GM12878 (cell line): ENCODE measurements around the gene OR13A1. TPM values are rescaled to one million over a fixed set of nuclear protein-coding genes. Genes with fewer than 3 reads are reported as not detected.
"Not testable (repeated sequence)": the region's sequence is repeated elsewhere in the genome, so short reads cannot be mapped to it uniquely, and the experiment has no call there.

Experiments
- ATAC-seq: fragments of 200-7000 bp; cut with Tn5 transposase; 3 replicates; pipeline ENCODE4 v1.9.1; 2020; ENCODE audit warnings: mild to moderate bottlenecking, moderate library complexity
- BruUV-seq: library from RNA; stranded (reverse); fragments of 400-500 nt; replicated peaks from 2 replicates; lab custom pipeline; 2021; lab: Mats Ljungman, UMichigan
- CTCF ChIA-PET: fragments of 300-600 bp; sonication (Branson Sonifier 250); formaldehyde crosslinking; extraction: SDS; loops from one replicate; lab custom pipeline; 2021; ENCODE audit warnings: inconsistent platforms; lab: Yijun Ruan, JAX
- POLR2A ChIA-PET: fragments of 350-600 bp; formaldehyde crosslinking; extraction: SDS; loops from one replicate; lab custom pipeline; 2021; ENCODE audit warnings: inconsistent platforms; lab: Charles Lee
- RAD21 ChIA-PET: fragments of 300-600 bp; sonication (Branson Sonifier 250); formaldehyde crosslinking; loops from one replicate; lab custom pipeline; 2023; ENCODE audit warnings: antibody characterized with exemption; ENCODE audit not compliant: unreplicated experiment; lab: Charles Lee
- SMC1A ChIA-PET: fragments of 300-600 bp; sonication (Branson Sonifier 250); formaldehyde crosslinking; loops from one replicate; lab custom pipeline; 2023; ENCODE audit not compliant: unreplicated experiment, uncharacterized antibody; lab: Charles Lee
- DNase-seq: peaks from one replicate; pipeline ENCODE4 v3.0.0-alpha.2; 2011; ENCODE audit warnings: low read depth, low spot score
- FAIRE-seq: peaks from 3 replicates; lab custom pipeline; 2011; peaks lifted over from hg19 to GRCh38; lab: Jason Lieb, UNC
- H2AFZ ChIP-seq: 2 replicates; pipeline ENCODE4 v1.6.0; 2011; ENCODE audit warnings: low read depth, low read length, control low read depth; ENCODE audit not compliant: control insufficient read depth
- H3K27ac ChIP-seq: 2 replicates; pipeline ENCODE4 v1.5.1; 2011; ENCODE audit warnings: control low read depth; ENCODE audit not compliant: control insufficient read depth, insufficient read depth
- H3K27me3 ChIP-seq, 2 experiments: replicated peaks in 1 of 2; 2 replicates each; pipeline versions ENCODE4 v1.6.0 to v1.6.1; 2011; ENCODE audit warnings: low read length in 1 of 2; ENCODE audit not compliant: control insufficient read depth in 2 of 2, insufficient read depth in 2 of 2
- H3K36me3 ChIP-seq, 2 experiments: 2 replicates each; pipeline ENCODE4 v1.5.1; 2011; ENCODE audit warnings: low read length in 1 of 2; ENCODE audit not compliant: control insufficient read depth in 2 of 2, insufficient read depth in 2 of 2
- H3K4me1 ChIP-seq: 2 replicates; pipeline ENCODE4 v1.6.1; 2011; ENCODE audit warnings: mild to moderate bottlenecking, low read length, moderate library complexity, mixed read lengths; ENCODE audit not compliant: control insufficient read depth, insufficient read depth
- H3K4me2 ChIP-seq: 2 replicates; pipeline ENCODE4 v1.6.0; 2011; ENCODE audit warnings: control low read depth; ENCODE audit not compliant: control insufficient read depth, insufficient read depth
- H3K4me3 ChIP-seq: fragments of 200-600 bp; sonication (generic); 2 replicates; pipeline ENCODE4 v1.5.1; 2016
- H3K79me2 ChIP-seq: 2 replicates; pipeline ENCODE4 v1.6.0; 2011; ENCODE audit warnings: low read length; ENCODE audit not compliant: control insufficient read depth, insufficient read depth
- H3K9ac ChIP-seq: 2 replicates; pipeline ENCODE4 v1.8.0; 2011; ENCODE audit warnings: low read length, control low read depth, mixed read lengths; ENCODE audit not compliant: control insufficient read depth, insufficient read depth
- H3K9me3 ChIP-seq: replicated peaks from 3 replicates; pipeline ENCODE4 v1.5.1; 2011; ENCODE audit warnings: mild to moderate bottlenecking, low read length; ENCODE audit not compliant: control insufficient read depth, insufficient read depth
- H4K20me1 ChIP-seq: 2 replicates; pipeline ENCODE4 v1.6.0; 2011; ENCODE audit not compliant: control insufficient read depth, insufficient read depth
- CEBPB ChIP-seq, 2 experiments: fragments of 150-350 bp in 1 of 2; IDR thresholded peaks; 2 replicates each; pipeline ENCODE4 v1.6.1; 2012 to 2014; ENCODE audit warnings: low read depth in 2 of 2, low read length in 2 of 2, borderline replicate concordance in 1 of 2, inconsistent platforms in 1 of 2
- WGBS: methylation state at CpG from one replicate; pipeline ENCODE4 v1.1.6; 2016; ENCODE audit warnings: low lambda C conversion rate; ENCODE audit not compliant: insufficient replicate concordance, insufficient coverage; ENCODE audit errors: missing lambda C conversion rate; 5-methylcytosine and 5-hydroxymethylcytosine counted together
- in situ Hi-C: fragments of 300-500 bp; cut with MboI; formaldehyde crosslinking; loops from 9 replicates; pipeline ENCODE4 v1.14.3; 2018; ENCODE audit warnings: mixed read lengths
- intact Hi-C: fragments of 100-400 bp; cut with micrococcal nuclease; formaldehyde crosslinking; loops from one replicate; pipeline ENCODE4 v1.14.2; 2022; ENCODE audit not compliant: unreplicated experiment
- polyA plus RNA-seq, 11 experiments: library from polyadenylated mRNA; depleted of rRNA in 4 of 11; unstranded in 6 of 11; stranded (reverse) in 5 of 11; fragments of >200 nt; fragmentation: Nextera tagmentation in 4 of 11; fragmentation: Illumina TruSeq in 1 of 11; extraction: Ambion mirVana in 4 of 11; extraction: Trizol in 1 of 11; gene quantifications; 1 replicate in 1 of 11; 2 replicates in 10 of 11; pipeline versions ENCODE4 v1.2.1 to v1.2.3, GENCODE V29; 2011 to 2016; ENCODE audit warnings: inconsistent platforms in 2 of 11, missing spikeins in 2 of 11, low read depth in 1 of 11
- total RNA-seq, 4 experiments: library from RNA; depleted of rRNA in 3 of 4; stranded (reverse); fragments of >200 nt in 3 of 4; fragmentation: Illumina TruSeq in 1 of 4; extraction: Trizol in 1 of 4; gene quantifications; 2 replicates each; pipeline versions ENCODE4 v1.2.1 to v1.2.3, GENCODE V29; 2013 to 2021

OR13A1 gene
- total and polyA plus RNA-seq, 10 of the 15 experiments (the other 5 are each of a cell fraction or from before 2014, with no cell fraction given), result 0.14 to 0.56 (median 0.27) TPM; not detected in 1

DNA sequence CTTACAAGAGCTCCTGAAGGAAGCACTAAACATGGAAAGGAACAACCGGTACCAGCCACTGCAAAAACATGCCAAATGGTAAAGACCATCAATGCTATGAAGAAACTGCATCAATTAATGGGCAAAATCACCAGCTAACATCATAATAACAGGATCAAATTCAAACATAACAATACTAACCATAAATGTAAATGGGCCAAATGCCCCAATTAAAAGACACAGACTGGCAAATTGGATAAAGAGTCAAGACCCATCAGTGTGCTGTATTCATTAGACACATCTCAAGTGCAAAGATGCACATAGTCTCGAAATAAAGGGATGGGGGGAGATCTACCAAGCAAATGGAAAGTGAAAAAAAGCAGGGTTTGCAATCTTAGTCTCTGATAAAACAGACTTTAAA is 47.6 kb downstream of the OR13A1 start:
- H3K79me2 ChIP-seq, H3K4me2 ChIP-seq, H3K9me3 ChIP-seq, POLR2A ChIA-PET, H3K27me3 ChIP-seq, in situ Hi-C loops, H3K9ac ChIP-seq, DNase-seq, H2AFZ ChIP-seq, H3K27ac ChIP-seq, SMC1A ChIA-PET, H3K36me3 ChIP-seq, FAIRE-seq, H3K4me1 ChIP-seq, CTCF ChIA-PET, BruUV-seq, RAD21 ChIA-PET, H3K4me3 ChIP-seq, ATAC-seq, intact Hi-C loops, H4K20me1 ChIP-seq: not testable (repeated sequence)
- WGBS, result 15% methylated on average over 2 of the region's 2 CpGs

DNA sequence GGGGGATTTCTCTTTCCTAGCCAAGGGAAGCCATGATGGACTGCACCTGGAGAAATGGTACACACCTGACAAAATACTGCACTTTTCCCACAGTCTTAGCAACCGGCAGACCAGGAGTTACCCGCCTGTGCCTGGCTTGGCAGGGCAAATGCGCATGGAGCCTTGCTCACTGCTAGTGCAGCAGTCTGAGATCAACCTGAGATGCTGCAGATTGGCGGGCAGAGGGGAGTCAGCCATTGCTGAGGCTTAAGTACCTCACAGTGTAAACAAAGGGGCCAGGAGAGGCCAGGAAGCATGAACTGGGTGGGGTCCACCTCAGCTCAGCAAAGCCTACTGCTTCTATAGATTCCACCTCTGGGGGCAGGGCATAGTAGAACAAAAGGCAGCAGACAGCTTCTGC is 49.4 kb downstream of the OR13A1 start:
- Histone ChIP-seq H3K27ac (no peak overlapping the region), H3K4me3 (no peak overlapping the region), H4K20me1 (no peaks in the 10 kb centered on the region), H3K4me2 (no peak overlapping the region), H3K36me3 (no peaks in the 10 kb centered on the region), H3K27me3 (peaks cover 0 to 3% of the 10 kb centered on the region in 2 experiments; a peak in 2 of 4 replicates), H2AFZ (no peak overlapping the region), H3K79me2 (no peaks in the 10 kb centered on the region), H3K9me3 (no peaks in the 10 kb centered on the region), H3K4me1 (no peaks in the 10 kb centered on the region), H3K9ac (no peak overlapping the region)
- WGBS, result 74% methylated on average over 4 of the region's 4 CpGs
- intact Hi-C loops (no loop called here), in situ Hi-C loops (no loop called here)
- FAIRE-seq, result no peak
- ChIA-PET POLR2A (no interaction called here), CTCF (interaction anchor here (1.6 kb wide), 1 partner anchor 16 kb away, joined by 5 read pairs; no protein-coding TSS in a partner anchor), RAD21 (no interaction called here), SMC1A (interaction anchor here (1.6 kb wide), 1 partner anchor 16 kb away, joined by 5 read pairs; no protein-coding TSS in a partner anchor)
- ATAC-seq, result no peak
- DNase-seq, result no peak
- no peak for TF ChIP-seq CEBPB (IDR thresholded peaks at IDR 0.05; ENCODE audit: borderline replicate concordance in 1 of 2, low read depth in 2 of 2, low read length in 2 of 2)
- no TSS peak for BruUV-seq
